GM18868 (cell line): ENCODE measurements around the gene SNRPE.
"Not testable (repeated sequence)": the region's sequence is repeated elsewhere in the genome, so short reads cannot be mapped to it uniquely, and the experiment has no call there.

ENCODE experiments used
- ATAC-seq: cut with Tn5 transposase; IDR thresholded peaks from one replicate; pipeline ENCODE4 v1.9.1; 2021; ENCODE audit warnings: mild to moderate bottlenecking, moderate library complexity; ENCODE audit not compliant: unreplicated experiment

The SNRPE gene

GRCh38 chr1:203861379-203862184 is at the start of gene SNRPE:
Gene SNRPE, plus strand, starts transcription at chr1:203861599. Its CDS starts 61 bp downstream, at chr1:203861660.
- peak; percentile 96 for ATAC-seq

GRCh38 chr1:203813581-203814341 is 47.6 kb upstream of the SNRPE start:
- no peak for ATAC-seq

GRCh38 chr1:203818399-203818798 is 43.0 kb upstream of the SNRPE start:
- ATAC-seq, result no peak

- no peak for ATAC-seq
These were observed 38.1 kb upstream of the SNRPE start for GRCh38 chr1:203823306-203823705.

- ATAC-seq, result no peak
These were observed 35.2 kb upstream of the SNRPE start for GRCh38 chr1:203826175-203826574.

GRCh38 chr1:203828002-203828401 is 33.4 kb upstream of the SNRPE start:
- no peak for ATAC-seq

GRCh38 chr1:203828503-203828902 is 32.9 kb upstream of the SNRPE start:
- ATAC-seq, result no peak

- ATAC-seq, result not testable (repeated sequence)
These were observed 32.2 kb upstream of the SNRPE start for GRCh38 chr1:203829247-203829646.

- ATAC-seq, result no peak
These were observed 25.9 kb upstream of the SNRPE start for GRCh38 chr1:203835476-203835875.

GRCh38 chr1:203839081-203839480 is 22.3 kb upstream of the SNRPE start:
- no peak for ATAC-seq

- no peak for ATAC-seq
These were observed 21.1 kb upstream of the SNRPE start for GRCh38 chr1:203840208-203840808.

GRCh38 chr1:203842559-203842876 is 18.9 kb upstream of the SNRPE start:
- no peak for ATAC-seq

GRCh38 chr1:203843435-203843834 is 18.0 kb upstream of the SNRPE start:
- ATAC-seq, result no peak

- ATAC-seq, result not testable (repeated sequence)
These were observed 8.3 kb upstream of the SNRPE start for GRCh38 chr1:203853112-203853511.

- ATAC-seq, result no peak
These were observed 3.3 kb upstream of the SNRPE start for GRCh38 chr1:203858055-203858454.

GRCh38 chr1:203858975-203859374 is 2.4 kb upstream of the SNRPE start:
- ATAC-seq, result no peak

GRCh38 chr1:203860396-203861025 is 888 bp upstream of the SNRPE start:
- ATAC-seq, result no peak

- no peak for ATAC-seq
These were observed 6.4 kb downstream of the SNRPE start for GRCh38 chr1:203867802-203868201.

- ATAC-seq, result no peak
These were observed 8.8 kb downstream of the SNRPE start for GRCh38 chr1:203870245-203870644.

- ATAC-seq, result no peak
These were observed 9.9 kb downstream of the SNRPE start for GRCh38 chr1:203871114-203871880.

GRCh38 chr1:203873094-203873493 is 11.7 kb downstream of the SNRPE start:
- ATAC-seq, result no peak
